Esophagus muscularis mucosa (tissue), 4 donors: ENCODE results near the gene DCAF6.

ENCODE experiments used
- EP300 ChIP-seq: sonication (generic); formaldehyde crosslinking; IDR thresholded peaks from one replicate; pipeline ENCODE4 v1.6.1; 2017; ENCODE audit warnings: antibody characterized with exemption
- POLR2A ChIP-seq: fragments of 450-650 bp; IDR thresholded peaks from one replicate; pipeline ENCODE4 v1.6.1; 2017; ENCODE audit warnings: antibody characterized with exemption, moderate library complexity, mild to moderate bottlenecking, low read depth
- POLR2AphosphoS5 ChIP-seq, 2 donors: sonication (generic); formaldehyde crosslinking; IDR thresholded peaks; one replicate each; pipeline ENCODE4 v1.6.1; 2017; ENCODE audit warnings: antibody characterized with exemption in 2 of 2
- TF ChIP-seq, protein P1 (sequence below), 3 experiments: fragments of 200-600 bp in 2 of 3; fragments of 450-650 bp in 1 of 3; sonication (generic) in 2 of 3; IDR thresholded peaks; one replicate each; pipeline ENCODE4 v1.5.1; 2017 to 2019; ENCODE audit warnings: antibody characterized with exemption in 3 of 3, mild to moderate bottlenecking in 2 of 3, moderate library complexity in 1 of 3

DNA sequence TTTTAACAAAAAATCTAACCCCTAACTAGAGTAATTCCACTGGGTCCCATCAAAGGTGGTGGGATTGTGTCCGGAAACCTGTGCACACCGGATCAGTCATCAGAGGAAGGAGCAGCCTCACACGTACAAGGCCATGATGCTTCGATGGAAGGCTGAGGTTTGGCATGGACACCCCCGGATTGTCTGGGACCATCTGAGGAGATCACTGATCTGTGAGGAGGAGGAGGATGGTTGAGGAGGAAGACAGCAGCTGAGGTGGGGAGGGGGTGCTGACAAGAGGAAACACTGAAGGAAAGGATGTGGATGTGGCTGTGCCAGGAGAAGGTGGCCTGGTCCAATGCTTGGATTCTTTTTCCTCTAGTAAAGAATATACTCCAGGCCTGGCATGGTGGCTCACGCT, 159.0 kb downstream of the DCAF6 start:
- TF ChIP-seq, protein P1, sequence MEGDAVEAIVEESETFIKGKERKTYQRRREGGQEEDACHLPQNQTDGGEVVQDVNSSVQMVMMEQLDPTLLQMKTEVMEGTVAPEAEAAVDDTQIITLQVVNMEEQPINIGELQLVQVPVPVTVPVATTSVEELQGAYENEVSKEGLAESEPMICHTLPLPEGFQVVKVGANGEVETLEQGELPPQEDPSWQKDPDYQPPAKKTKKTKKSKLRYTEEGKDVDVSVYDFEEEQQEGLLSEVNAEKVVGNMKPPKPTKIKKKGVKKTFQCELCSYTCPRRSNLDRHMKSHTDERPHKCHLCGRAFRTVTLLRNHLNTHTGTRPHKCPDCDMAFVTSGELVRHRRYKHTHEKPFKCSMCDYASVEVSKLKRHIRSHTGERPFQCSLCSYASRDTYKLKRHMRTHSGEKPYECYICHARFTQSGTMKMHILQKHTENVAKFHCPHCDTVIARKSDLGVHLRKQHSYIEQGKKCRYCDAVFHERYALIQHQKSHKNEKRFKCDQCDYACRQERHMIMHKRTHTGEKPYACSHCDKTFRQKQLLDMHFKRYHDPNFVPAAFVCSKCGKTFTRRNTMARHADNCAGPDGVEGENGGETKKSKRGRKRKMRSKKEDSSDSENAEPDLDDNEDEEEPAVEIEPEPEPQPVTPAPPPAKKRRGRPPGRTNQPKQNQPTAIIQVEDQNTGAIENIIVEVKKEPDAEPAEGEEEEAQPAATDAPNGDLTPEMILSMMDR (IDR thresholded peaks at IDR 0.05) = no peak
- TF ChIP-seq POLR2AphosphoS5 (IDR thresholded peaks at IDR 0.05) (no peak), EP300 (no peak), POLR2A (no peak)
